PFSK-1 (cell line): ENCODE measurements around the gene GNG8.

ENCODE experiments used
- FOXP2 ChIP-seq: optimal IDR thresholded peaks from 2 replicates; pipeline ENCODE3; 2011; ENCODE audit warnings: borderline replicate concordance, control low read depth, inconsistent platforms; ENCODE audit not compliant: insufficient read depth; ENCODE audit errors: extremely low read length, extremely low read depth
- POLR2AphosphoS5 ChIP-seq: IDR thresholded peaks from 2 replicates; pipeline ENCODE4 v1.6.1; 2012; ENCODE audit warnings: low read depth, mild to moderate bottlenecking, control low read depth, low read length, moderate library complexity
- SIN3A ChIP-seq: IDR thresholded peaks from 2 replicates; pipeline ENCODE4 v1.6.1; 2012; ENCODE audit warnings: mild to moderate bottlenecking, low read length, moderate library complexity, borderline replicate concordance; ENCODE audit not compliant: insufficient read depth
- TAF1 ChIP-seq: IDR thresholded peaks from 2 replicates; pipeline ENCODE4 v1.6.1; 2012; ENCODE audit warnings: low read length, control low read depth, borderline replicate concordance; ENCODE audit not compliant: insufficient read depth
- TF ChIP-seq, protein P1 (sequence below), 2 experiments: IDR thresholded peaks; 2 replicates each; pipeline versions ENCODE4 v1.6.1 to v1.8.0; 2011 to 2012; ENCODE audit warnings: low read depth in 2 of 2, low read length in 2 of 2, control low read depth in 1 of 2, inconsistent platforms in 1 of 2, mild to moderate bottlenecking in 1 of 2, moderate library complexity in 1 of 2; ENCODE audit not compliant: insufficient read depth in 1 of 2

DNA sequence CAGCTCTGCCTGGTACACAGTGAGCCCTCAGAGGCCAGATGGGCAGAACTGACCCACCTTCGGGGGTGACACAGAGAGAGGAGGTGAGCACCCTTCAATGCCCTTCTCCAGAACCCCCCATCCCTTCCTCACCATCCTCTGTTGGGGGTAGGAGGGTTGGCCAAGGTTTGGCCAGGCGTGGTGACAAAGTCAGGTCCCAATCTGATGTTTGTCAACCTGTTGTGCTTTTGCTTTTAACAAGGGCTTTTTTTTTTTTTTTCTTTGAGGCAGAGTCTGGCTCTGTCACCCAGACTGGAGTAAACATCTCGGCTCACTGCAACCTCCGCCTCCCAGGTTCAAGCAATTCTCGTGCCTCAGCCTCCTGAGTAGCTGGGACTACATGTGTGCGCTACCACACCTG is 18.4 kb downstream of the GNG8 start:
- no peak for TF ChIP-seq POLR2AphosphoS5
- no peak for TF ChIP-seq SIN3A
- TF ChIP-seq, protein P1, sequence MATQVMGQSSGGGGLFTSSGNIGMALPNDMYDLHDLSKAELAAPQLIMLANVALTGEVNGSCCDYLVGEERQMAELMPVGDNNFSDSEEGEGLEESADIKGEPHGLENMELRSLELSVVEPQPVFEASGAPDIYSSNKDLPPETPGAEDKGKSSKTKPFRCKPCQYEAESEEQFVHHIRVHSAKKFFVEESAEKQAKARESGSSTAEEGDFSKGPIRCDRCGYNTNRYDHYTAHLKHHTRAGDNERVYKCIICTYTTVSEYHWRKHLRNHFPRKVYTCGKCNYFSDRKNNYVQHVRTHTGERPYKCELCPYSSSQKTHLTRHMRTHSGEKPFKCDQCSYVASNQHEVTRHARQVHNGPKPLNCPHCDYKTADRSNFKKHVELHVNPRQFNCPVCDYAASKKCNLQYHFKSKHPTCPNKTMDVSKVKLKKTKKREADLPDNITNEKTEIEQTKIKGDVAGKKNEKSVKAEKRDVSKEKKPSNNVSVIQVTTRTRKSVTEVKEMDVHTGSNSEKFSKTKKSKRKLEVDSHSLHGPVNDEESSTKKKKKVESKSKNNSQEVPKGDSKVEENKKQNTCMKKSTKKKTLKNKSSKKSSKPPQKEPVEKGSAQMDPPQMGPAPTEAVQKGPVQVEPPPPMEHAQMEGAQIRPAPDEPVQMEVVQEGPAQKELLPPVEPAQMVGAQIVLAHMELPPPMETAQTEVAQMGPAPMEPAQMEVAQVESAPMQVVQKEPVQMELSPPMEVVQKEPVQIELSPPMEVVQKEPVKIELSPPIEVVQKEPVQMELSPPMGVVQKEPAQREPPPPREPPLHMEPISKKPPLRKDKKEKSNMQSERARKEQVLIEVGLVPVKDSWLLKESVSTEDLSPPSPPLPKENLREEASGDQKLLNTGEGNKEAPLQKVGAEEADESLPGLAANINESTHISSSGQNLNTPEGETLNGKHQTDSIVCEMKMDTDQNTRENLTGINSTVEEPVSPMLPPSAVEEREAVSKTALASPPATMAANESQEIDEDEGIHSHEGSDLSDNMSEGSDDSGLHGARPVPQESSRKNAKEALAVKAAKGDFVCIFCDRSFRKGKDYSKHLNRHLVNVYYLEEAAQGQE (IDR thresholded peaks at IDR 0.05; ENCODE audit: insufficient read depth in 1 of 2, low read depth in 2 of 2, low read length in 2 of 2) = no peak
- no peak for TF ChIP-seq TAF1
- TF ChIP-seq FOXP2 = no peak
